Fibroblast of lung (primary cell): ENCODE data around the gene PIGX.

Experiments
- CTCF ChIP-seq, 2 donors: IDR thresholded peaks in 1 of 2; conservative IDR thresholded peaks in 1 of 2; 1 replicate in 1 of 2; 2 replicates in 1 of 2; pipeline ENCODE4 v1.5.1; 2011 to 2012; ENCODE audit warnings: low read length in 2 of 2, control low read depth in 1 of 2, inconsistent platforms in 1 of 2, low read depth in 1 of 2, mild to moderate bottlenecking in 1 of 2
- EZH2 ChIP-seq: IDR thresholded peaks from 2 replicates; pipeline ENCODE4 v1.5.1; 2012; ENCODE audit warnings: low read length, control low read depth, mild to moderate bottlenecking; ENCODE audit errors: missing control alignments

DNA sequence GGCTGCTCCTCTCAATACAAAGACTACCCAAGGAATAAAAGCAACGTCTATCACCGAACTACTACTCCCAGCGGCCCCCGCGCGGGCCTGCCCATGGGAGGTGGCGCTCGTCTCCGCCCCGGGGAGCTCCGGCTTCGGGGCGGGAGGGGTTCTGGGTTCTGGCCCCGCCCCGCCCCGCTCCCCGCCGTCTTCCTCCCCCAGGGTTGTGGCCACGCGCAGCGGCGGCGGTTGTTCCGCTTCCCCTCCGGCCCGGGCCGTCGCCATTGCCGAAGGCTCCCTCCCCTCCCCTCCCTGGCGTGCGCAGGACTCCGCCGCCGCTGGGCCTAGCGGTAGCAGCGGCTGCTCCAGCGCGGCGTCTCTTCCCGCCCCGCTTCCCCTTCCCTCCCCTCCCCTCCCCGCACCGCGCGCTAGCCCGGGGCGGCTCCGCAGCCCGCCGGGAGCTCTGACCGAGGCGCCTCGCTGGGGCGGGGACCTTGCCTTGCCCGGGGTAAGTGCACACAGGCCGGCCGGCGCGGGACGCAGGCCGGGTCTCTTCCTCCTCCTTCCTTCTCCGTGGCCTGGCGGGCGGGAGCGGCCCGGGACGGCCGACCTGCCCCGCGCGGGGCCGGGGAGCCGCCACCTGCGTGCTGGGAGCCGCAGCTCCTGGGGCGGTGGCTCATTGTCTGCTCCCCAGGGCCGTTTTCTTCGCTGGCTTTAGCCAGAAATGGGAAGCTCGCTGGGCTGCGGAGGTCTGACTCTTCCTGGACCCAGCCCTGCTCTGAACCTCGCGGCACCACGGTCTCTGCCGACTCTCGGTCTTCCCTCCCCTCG, 27.7 kb downstream of the PIGX start, which contains the start of gene PAK2:
- TF ChIP-seq CTCF (conservative IDR thresholded peaks at IDR 0.05 in 1 of 2, IDR thresholded peaks at IDR 0.05 in 1 of 2; ENCODE audit: low read depth in 1 of 2, low read length in 2 of 2) (no peak), EZH2 (no peak)
